ENCODE results near the gene FLNB.

Gene FLNB

DNA sequence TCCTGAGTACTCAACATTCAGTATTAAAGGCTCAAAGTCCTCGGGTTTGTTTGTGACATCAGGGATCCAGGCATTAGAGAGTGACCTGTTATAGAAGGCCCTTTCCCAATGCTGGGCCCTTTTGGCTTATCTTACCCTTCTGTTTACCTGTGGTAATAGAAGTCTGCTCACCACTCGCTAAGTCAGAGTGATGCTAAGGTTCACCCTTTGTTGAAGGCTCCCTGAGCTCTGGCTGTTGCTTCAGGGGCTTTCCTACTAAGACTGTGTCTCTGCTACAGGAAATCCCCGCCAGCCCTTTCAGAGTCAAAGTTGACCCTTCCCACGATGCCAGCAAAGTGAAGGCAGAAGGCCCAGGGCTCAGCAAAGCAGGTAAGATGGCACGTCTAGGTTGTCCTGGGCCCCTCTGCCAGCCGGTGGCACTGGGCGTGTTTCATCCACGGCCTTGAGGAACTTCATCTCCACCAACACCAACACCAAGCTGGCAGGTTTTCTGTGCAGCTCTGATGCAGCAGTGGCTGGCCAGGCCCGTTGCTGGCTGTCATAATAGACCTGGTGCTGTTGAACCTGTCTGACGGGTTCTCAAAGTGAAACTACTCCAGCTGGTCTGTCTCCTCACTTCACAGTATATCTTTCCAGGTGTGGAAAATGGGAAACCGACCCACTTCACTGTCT, 103.4 kb downstream of the FLNB start:
- Histone ChIP-seq H3K4me1 (ENCODE audit: control insufficient read depth, insufficient read depth, low read length) (peaks cover 3% of the 10 kb centered on the region), H3K36me3 (ENCODE audit: control insufficient read depth in 2 of 2, insufficient read depth in 2 of 2, low read length in 2 of 2) (peaks cover 29 to 50% of the 10 kb centered on the region in 2 donors), H3K4me3 (ENCODE audit: low read length in 2 of 2) (no peak overlapping the region), H3K9me3 (ENCODE audit: control insufficient read depth in 2 of 2, low read length in 2 of 2) (no peaks in the 10 kb centered on the region), H3K9ac (ENCODE audit: low read length in 2 of 2) (no peak overlapping the region), H3K27me3 (ENCODE audit: control insufficient read depth in 1 of 2, insufficient read depth in 2 of 2, low read length in 2 of 2) (no peaks in the 10 kb centered on the region), H3K27ac (ENCODE audit: low read length) (no peak overlapping the region)

DNA sequence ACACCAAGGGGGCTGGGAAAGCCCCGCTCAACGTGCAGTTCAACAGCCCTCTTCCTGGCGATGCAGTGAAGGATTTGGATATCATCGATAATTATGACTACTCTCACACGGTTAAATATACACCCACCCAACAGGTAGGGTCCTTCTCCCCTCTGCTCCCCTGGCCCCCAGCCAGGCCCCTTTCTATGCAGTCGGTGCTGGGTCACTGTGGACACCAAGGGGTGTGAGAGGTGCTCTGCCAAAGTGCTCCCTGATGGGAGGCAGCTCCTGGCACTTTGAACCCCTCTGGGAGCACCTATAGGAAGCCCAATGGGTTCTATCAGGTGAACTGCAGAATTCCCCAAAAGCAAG, 103.9 kb downstream of the FLNB start:
- H3K4me3 ChIP-seq (ENCODE audit: low read length in 2 of 2), result no peak overlapping the region
- no peak overlapping the region for H3K27ac ChIP-seq (ENCODE audit: low read length)
- peaks cover 27 to 48% of the 10 kb centered on the region in 2 donors for H3K36me3 ChIP-seq (ENCODE audit: control insufficient read depth in 2 of 2, insufficient read depth in 2 of 2, low read length in 2 of 2)
- no peaks in the 10 kb centered on the region for H3K9me3 ChIP-seq (ENCODE audit: control insufficient read depth in 2 of 2, low read length in 2 of 2)
- H3K4me1 ChIP-seq (ENCODE audit: control insufficient read depth, insufficient read depth, low read length), result peaks cover 8% of the 10 kb centered on the region
- no peak overlapping the region for H3K9ac ChIP-seq (ENCODE audit: low read length in 2 of 2)
- no peaks in the 10 kb centered on the region for H3K27me3 ChIP-seq (ENCODE audit: control insufficient read depth in 1 of 2, insufficient read depth in 2 of 2, low read length in 2 of 2)

DNA sequence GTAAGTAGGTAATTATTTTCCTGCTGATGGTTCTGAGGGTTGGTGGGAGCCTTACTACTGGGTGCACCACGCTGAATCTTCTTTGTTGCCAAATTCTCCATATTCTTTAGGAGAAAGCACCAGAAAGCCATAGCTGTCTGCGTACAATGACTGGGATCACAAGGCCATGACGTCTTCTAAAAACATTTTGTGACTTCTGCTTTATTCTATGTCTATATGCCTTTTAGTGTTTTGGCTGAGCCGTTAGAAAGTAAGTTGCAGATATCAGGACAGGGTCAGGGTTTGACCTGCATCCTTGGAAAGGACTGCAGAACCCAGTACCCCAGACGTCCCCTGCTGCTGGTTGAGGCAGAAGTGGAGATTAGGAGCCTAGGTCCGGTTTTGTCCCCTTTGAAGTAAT, 107.0 kb downstream of the FLNB start:
- H3K4me3 ChIP-seq (ENCODE audit: low read length in 2 of 2), result no peak overlapping the region
- H3K4me1 ChIP-seq (ENCODE audit: control insufficient read depth, insufficient read depth, low read length), result peaks cover 21% of the 10 kb centered on the region
- H3K27me3 ChIP-seq (ENCODE audit: control insufficient read depth in 1 of 2, insufficient read depth in 2 of 2, low read length in 2 of 2), result no peaks in the 10 kb centered on the region
- no peak overlapping the region for H3K27ac ChIP-seq (ENCODE audit: low read length)
- H3K9ac ChIP-seq (ENCODE audit: low read length in 2 of 2), result no peak overlapping the region
- no peaks in the 10 kb centered on the region for H3K9me3 ChIP-seq (ENCODE audit: control insufficient read depth in 2 of 2, low read length in 2 of 2)
- peaks cover 16 to 37% of the 10 kb centered on the region in 2 donors for H3K36me3 ChIP-seq (ENCODE audit: control insufficient read depth in 2 of 2, insufficient read depth in 2 of 2, low read length in 2 of 2)

DNA sequence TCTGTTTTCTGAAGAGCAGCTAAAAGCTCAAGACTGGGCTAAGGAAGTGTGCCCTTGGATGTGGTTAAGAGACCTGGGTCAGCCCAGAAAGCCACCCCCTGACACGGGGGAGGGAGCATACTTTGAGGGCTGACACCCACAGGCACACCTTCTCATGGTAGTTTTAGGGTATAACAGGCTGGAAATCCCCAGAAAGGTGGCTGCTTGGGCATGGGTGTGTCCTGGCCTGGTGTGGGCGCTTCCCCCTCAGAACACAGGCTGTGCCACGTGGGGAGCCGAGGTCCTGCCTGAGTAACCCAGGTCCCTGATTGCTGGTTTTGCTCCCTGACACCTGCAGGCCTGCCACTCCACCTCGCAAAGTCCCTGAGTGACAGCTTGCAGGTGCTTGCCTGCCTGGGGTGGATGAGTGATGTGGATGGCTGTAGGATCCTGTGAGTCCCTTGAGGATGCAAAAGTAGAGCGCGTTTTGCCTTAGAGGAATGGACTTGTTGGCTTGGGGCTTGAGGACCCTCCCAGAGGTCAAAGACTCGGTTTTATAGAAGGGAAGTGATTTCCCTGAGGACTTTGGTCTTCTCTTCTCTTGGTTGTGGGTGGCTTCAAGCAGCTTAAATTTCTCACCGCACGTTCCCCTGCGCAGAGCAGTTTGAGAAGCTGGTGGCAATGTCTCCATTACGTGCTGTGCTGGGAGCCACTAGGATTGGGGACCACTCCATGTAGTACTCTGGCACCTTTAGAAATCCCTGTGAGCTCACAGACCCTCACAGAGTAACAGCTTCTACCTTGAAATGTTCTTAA, 108.1 kb downstream of the FLNB start:
- Histone ChIP-seq H3K27me3 (ENCODE audit: control insufficient read depth in 1 of 2, insufficient read depth in 2 of 2, low read length in 2 of 2) (no peaks in the 10 kb centered on the region), H3K4me1 (ENCODE audit: control insufficient read depth, insufficient read depth, low read length) (peaks cover 27% of the 10 kb centered on the region), H3K9ac (ENCODE audit: low read length in 2 of 2) (no peak overlapping the region), H3K27ac (ENCODE audit: low read length) (peak overlapping the region; percentile 41), H3K4me3 (ENCODE audit: low read length in 2 of 2) (peak overlapping the region in 1 of 2 donors; percentile 40), H3K9me3 (ENCODE audit: control insufficient read depth in 2 of 2, low read length in 2 of 2) (no peaks in the 10 kb centered on the region), H3K36me3 (ENCODE audit: control insufficient read depth in 2 of 2, insufficient read depth in 2 of 2, low read length in 2 of 2) (peaks cover 21 to 44% of the 10 kb centered on the region in 2 donors)

DNA sequence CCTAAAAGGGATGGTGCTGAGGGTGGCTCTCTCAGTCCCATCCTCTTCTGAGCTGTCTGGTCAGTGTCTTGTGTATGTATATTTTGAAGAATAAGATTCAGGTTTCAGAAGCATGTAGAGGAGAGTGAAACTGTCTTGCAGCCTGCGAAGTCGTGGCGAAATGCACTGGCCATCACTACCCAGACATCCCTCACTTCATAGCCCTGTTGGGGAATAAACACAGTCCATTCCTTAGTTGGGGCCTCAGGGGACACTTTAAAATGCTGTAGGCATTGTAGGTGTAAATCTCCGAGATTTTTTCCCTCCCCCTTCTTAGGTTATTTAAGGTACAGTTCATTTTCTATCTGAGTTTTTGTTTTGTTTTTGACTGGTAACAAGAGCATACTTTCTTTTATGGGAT, 108.8 kb downstream of the FLNB start:
- Histone ChIP-seq H3K27ac (ENCODE audit: low read length) (peak overlapping the region; percentile 41), H3K9ac (ENCODE audit: low read length in 2 of 2) (peak overlapping the region in 1 of 2 donors; percentile 34), H3K9me3 (ENCODE audit: control insufficient read depth in 2 of 2, low read length in 2 of 2) (no peaks in the 10 kb centered on the region), H3K27me3 (ENCODE audit: control insufficient read depth in 1 of 2, insufficient read depth in 2 of 2, low read length in 2 of 2) (no peaks in the 10 kb centered on the region), H3K36me3 (ENCODE audit: control insufficient read depth in 2 of 2, insufficient read depth in 2 of 2, low read length in 2 of 2) (peaks cover 18 to 40% of the 10 kb centered on the region in 2 donors), H3K4me3 (ENCODE audit: low read length in 2 of 2) (peak overlapping the region; percentile 35 to 40), H3K4me1 (ENCODE audit: control insufficient read depth, insufficient read depth, low read length) (peaks cover 27% of the 10 kb centered on the region)

DNA sequence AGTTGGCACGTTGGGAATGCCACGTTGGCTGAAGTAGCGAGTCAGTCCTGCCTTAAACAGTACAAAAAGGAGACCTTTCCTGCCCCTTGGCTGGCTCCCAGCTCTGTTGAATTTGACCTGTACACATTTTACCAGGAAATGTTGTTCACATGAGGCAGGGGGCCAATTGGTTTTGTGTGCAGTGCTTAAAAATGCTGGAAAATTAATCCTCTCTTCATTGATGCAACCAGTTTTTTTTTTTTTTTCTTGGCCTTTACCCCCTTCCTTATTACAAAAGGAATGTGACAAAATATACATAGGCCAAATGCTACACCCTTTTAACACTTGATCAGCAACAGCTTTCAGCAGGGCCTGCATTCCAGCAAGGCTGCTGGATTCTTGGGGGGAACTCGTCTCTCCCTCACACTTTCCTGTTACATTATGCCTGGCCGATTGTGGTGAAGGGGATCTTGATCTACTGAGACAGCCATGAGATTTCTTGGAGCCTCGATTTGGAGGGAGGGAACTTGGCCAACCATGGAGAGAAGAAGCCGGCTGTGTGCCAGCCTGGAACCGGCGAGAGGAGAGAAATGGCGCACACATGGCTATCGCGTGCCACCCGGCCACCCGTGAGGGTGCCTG, 109.4 kb downstream of the FLNB start:
- Histone ChIP-seq H3K4me3 (ENCODE audit: low read length in 2 of 2) (peak overlapping the region; percentile 35 to 54), H3K36me3 (ENCODE audit: control insufficient read depth in 2 of 2, insufficient read depth in 2 of 2, low read length in 2 of 2) (peaks cover 11 to 35% of the 10 kb centered on the region in 2 donors), H3K27ac (ENCODE audit: low read length) (no peak overlapping the region), H3K9ac (ENCODE audit: low read length in 2 of 2) (peak overlapping the region in 1 of 2 donors; percentile 34), H3K27me3 (ENCODE audit: control insufficient read depth in 1 of 2, insufficient read depth in 2 of 2, low read length in 2 of 2) (no peaks in the 10 kb centered on the region), H3K4me1 (ENCODE audit: control insufficient read depth, insufficient read depth, low read length) (peaks cover 27% of the 10 kb centered on the region), H3K9me3 (ENCODE audit: control insufficient read depth in 2 of 2, low read length in 2 of 2) (no peaks in the 10 kb centered on the region)

DNA sequence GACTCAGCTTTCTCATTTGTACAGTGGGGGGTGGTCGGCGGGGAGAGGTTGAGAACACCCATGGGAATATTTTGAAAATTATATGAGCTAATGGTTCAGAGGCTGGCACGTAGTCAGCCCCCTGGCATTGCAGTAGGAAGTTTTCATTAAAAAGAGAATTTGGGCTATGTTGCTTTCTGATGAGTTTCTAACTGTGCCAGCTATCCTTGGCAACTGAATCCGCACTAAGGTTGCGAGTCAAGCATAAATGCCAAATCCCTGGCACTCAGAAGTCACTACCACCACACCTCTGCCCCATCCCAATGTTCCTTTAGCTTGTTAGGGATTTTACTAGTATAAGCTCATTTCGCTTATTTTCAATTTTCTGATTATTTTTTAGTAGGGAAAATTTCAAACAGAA, 111.0 kb downstream of the FLNB start:
- Histone ChIP-seq H3K4me1 (ENCODE audit: control insufficient read depth, insufficient read depth, low read length) (peaks cover 27% of the 10 kb centered on the region), H3K4me3 (ENCODE audit: low read length in 2 of 2) (no peak overlapping the region), H3K9ac (ENCODE audit: low read length in 2 of 2) (no peak overlapping the region), H3K36me3 (ENCODE audit: control insufficient read depth in 2 of 2, insufficient read depth in 2 of 2, low read length in 2 of 2) (peaks cover 22 to 42% of the 10 kb centered on the region in 2 donors), H3K27ac (ENCODE audit: low read length) (no peak overlapping the region), H3K9me3 (ENCODE audit: control insufficient read depth in 2 of 2, low read length in 2 of 2) (no peaks in the 10 kb centered on the region), H3K27me3 (ENCODE audit: control insufficient read depth in 1 of 2, insufficient read depth in 2 of 2, low read length in 2 of 2) (no peaks in the 10 kb centered on the region)

DNA sequence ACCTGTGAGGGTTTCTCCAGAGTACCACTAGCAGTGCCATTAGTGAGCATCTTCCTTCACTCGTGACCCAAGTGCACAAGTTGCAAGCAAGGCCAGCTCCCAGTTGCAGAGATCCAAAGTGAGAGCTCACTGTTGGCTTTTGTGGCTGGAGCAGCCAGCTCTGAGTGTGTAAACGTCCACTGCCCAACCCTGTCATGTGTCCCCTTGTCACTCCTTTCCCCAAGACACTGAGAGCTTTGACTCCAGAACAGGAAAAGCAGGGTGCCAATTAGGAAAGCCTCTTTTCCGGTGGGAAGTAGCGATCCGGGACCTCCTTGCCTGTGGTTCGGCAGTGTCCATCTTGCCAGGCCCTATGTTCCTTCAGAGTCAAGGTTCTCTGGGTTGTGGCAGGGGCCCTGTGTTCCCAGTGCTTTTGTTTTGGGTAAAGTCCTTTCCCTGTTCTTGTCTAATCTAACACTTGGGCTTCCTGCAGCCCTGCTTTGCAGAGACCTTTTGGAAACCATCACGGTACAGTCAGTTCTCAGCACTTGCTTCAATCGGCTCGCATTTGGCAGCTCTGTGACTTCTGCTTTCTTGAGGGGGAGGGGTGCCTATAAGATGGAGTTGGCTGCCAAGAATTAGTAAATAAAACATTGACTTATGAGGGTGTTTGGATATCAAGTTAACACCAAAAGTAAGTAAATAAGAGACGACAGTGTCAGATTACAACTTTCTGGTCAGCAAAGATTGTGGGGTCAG, 112.0 kb downstream of the FLNB start:
- Histone ChIP-seq H3K36me3 (ENCODE audit: control insufficient read depth in 2 of 2, insufficient read depth in 2 of 2, low read length in 2 of 2) (peaks cover 27 to 47% of the 10 kb centered on the region in 2 donors), H3K9me3 (ENCODE audit: control insufficient read depth in 2 of 2, low read length in 2 of 2) (no peaks in the 10 kb centered on the region), H3K27me3 (ENCODE audit: control insufficient read depth in 1 of 2, insufficient read depth in 2 of 2, low read length in 2 of 2) (no peaks in the 10 kb centered on the region), H3K27ac (ENCODE audit: low read length) (peak overlapping the region; percentile 11), H3K4me3 (ENCODE audit: low read length in 2 of 2) (no peak overlapping the region), H3K9ac (ENCODE audit: low read length in 2 of 2) (no peak overlapping the region), H3K4me1 (ENCODE audit: control insufficient read depth, insufficient read depth, low read length) (peaks cover 27% of the 10 kb centered on the region)

DNA sequence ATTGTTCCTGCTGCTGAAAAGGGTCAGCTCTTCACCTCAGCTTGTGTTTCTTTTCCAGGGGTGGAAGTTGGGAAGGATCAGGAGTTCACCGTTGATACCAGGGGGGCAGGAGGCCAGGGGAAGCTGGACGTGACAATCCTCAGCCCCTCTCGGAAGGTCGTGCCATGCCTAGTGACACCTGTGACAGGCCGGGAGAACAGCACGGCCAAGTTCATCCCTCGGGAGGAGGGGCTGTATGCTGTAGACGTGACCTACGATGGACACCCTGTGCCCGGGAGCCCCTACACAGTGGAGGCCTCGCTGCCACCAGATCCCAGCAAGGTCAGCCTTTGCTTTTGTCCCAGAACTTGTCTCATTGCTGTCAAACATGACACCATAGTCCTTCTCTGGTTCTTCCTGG, 113.0 kb downstream of the FLNB start:
- Histone ChIP-seq H3K27ac (ENCODE audit: low read length) (no peak overlapping the region), H3K4me1 (ENCODE audit: control insufficient read depth, insufficient read depth, low read length) (peaks cover 27% of the 10 kb centered on the region), H3K9me3 (ENCODE audit: control insufficient read depth in 2 of 2, low read length in 2 of 2) (no peaks in the 10 kb centered on the region), H3K4me3 (ENCODE audit: low read length in 2 of 2) (no peak overlapping the region), H3K36me3 (ENCODE audit: control insufficient read depth in 2 of 2, insufficient read depth in 2 of 2, low read length in 2 of 2) (peaks cover 34 to 52% of the 10 kb centered on the region in 2 donors), H3K27me3 (ENCODE audit: control insufficient read depth in 1 of 2, insufficient read depth in 2 of 2, low read length in 2 of 2) (no peaks in the 10 kb centered on the region), H3K9ac (ENCODE audit: low read length in 2 of 2) (no peak overlapping the region)

DNA sequence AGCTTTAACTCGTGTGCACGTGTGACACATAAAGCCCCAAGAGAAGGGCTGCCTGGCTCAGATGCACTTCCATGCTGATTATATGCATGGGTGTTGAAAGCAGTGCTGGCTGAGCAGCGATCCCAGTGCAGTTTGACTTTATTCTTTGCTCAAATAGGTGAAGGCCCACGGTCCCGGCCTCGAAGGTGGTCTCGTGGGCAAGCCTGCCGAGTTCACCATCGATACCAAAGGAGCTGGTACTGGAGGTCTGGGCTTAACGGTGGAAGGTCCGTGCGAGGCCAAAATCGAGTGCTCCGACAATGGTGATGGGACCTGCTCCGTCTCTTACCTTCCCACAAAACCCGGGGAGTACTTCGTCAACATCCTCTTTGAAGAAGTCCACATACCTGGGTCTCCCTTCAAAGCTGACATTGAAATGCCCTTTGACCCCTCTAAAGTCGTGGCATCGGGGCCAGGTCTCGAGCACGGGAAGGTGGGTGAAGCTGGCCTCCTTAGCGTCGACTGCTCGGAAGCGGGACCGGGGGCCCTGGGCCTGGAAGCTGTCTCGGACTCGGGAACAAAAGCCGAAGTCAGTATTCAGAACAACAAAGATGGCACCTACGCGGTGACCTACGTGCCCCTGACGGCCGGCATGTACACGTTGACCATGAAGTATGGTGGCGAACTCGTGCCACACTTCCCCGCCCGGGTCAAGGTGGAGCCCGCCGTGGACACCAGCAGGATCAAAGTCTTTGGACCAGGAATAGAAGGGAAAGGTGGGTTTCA, 114.9 kb downstream of the FLNB start:
- Histone ChIP-seq H3K9me3 (ENCODE audit: control insufficient read depth in 2 of 2, low read length in 2 of 2) (no peaks in the 10 kb centered on the region), H3K4me3 (ENCODE audit: low read length in 2 of 2) (no peak overlapping the region), H3K4me1 (ENCODE audit: control insufficient read depth, insufficient read depth, low read length) (peaks cover 11% of the 10 kb centered on the region), H3K27me3 (ENCODE audit: control insufficient read depth in 1 of 2, insufficient read depth in 2 of 2, low read length in 2 of 2) (no peaks in the 10 kb centered on the region), H3K36me3 (ENCODE audit: control insufficient read depth in 2 of 2, insufficient read depth in 2 of 2, low read length in 2 of 2) (peaks cover 42 to 63% of the 10 kb centered on the region in 2 donors), H3K9ac (ENCODE audit: low read length in 2 of 2) (no peak overlapping the region), H3K27ac (ENCODE audit: low read length) (no peak overlapping the region)

Data from stomach smooth muscle (tissue), 2 donors.